Measurements from ENCODE around the gene APPBP2. TPM values are rescaled to one million over a fixed set of nuclear protein-coding genes. Genes with fewer than 3 reads are reported as not detected.
"Not testable (repeated sequence)": the region's sequence is repeated elsewhere in the genome, so short reads cannot be mapped to it uniquely, and the experiment has no call there.

The APPBP2 gene
- total RNA-seq, 1 experiment from 2014 or later: 11.7 TPM

GRCh38 chr17:60421273-60422161, 104.5 kb downstream of the APPBP2 start:
- Histone ChIP-seq H3K27me3 (ENCODE audit: control insufficient read depth, insufficient read depth, low read length) (peaks cover 9% of the 10 kb centered on the region), H3K36me3 (replicated peaks; ENCODE audit: control insufficient read depth, insufficient read depth, low read length) (no peaks in the 10 kb centered on the region), H3K4me3 (ENCODE audit: insufficient read depth, low read depth, low read length) (peak overlapping the region; percentile 54)
- peak; percentile 96 for DNase-seq

- H3K4me3 ChIP-seq (ENCODE audit: insufficient read depth, low read depth, low read length); H3K36me3 ChIP-seq (replicated peaks; ENCODE audit: control insufficient read depth, insufficient read depth, low read length); H3K27me3 ChIP-seq (ENCODE audit: control insufficient read depth, insufficient read depth, low read length); DNase-seq: not testable (repeated sequence)
Observed at GRCh38 chr17:60419875-60420274, 106.2 kb downstream of the APPBP2 start.

- H3K27me3 ChIP-seq (ENCODE audit: control insufficient read depth, insufficient read depth, low read length); DNase-seq; H3K36me3 ChIP-seq (replicated peaks; ENCODE audit: control insufficient read depth, insufficient read depth, low read length); H3K4me3 ChIP-seq (ENCODE audit: insufficient read depth, low read depth, low read length): not testable (repeated sequence)
Observed at GRCh38 chr17:60419003-60419402, 107.0 kb downstream of the APPBP2 start.

GRCh38 chr17:60416368-60416925, 109.6 kb downstream of the APPBP2 start:
- H3K36me3 ChIP-seq (replicated peaks; ENCODE audit: control insufficient read depth, insufficient read depth, low read length): no peaks in the 10 kb centered on the region
- H3K4me3 ChIP-seq (ENCODE audit: insufficient read depth, low read depth, low read length): no peak overlapping the region
- H3K27me3 ChIP-seq (ENCODE audit: control insufficient read depth, insufficient read depth, low read length): no peaks in the 10 kb centered on the region

GRCh38 chr17:60415146-60415545, 110.9 kb downstream of the APPBP2 start:
- Histone ChIP-seq H3K27me3 (ENCODE audit: control insufficient read depth, insufficient read depth, low read length) (no peaks in the 10 kb centered on the region), H3K4me3 (ENCODE audit: insufficient read depth, low read depth, low read length) (no peak overlapping the region), H3K36me3 (replicated peaks; ENCODE audit: control insufficient read depth, insufficient read depth, low read length) (no peaks in the 10 kb centered on the region)
- DNase-seq: no peak

More at GRCh38 chr17:60416368-60416925, 109.6 kb downstream of the APPBP2 start:
- DNase-seq: no peak

GRCh38 chr17:60412701-60413100, 113.3 kb downstream of the APPBP2 start:
- no peak overlapping the region for H3K4me3 ChIP-seq (ENCODE audit: insufficient read depth, low read depth, low read length)
- no peaks in the 10 kb centered on the region for H3K36me3 ChIP-seq (replicated peaks; ENCODE audit: control insufficient read depth, insufficient read depth, low read length)
- H3K27me3 ChIP-seq (ENCODE audit: control insufficient read depth, insufficient read depth, low read length): no peaks in the 10 kb centered on the region
- DNase-seq: no peak

GRCh38 chr17:60410001-60410400, 116.0 kb downstream of the APPBP2 start:
- Histone ChIP-seq H3K4me3 (ENCODE audit: insufficient read depth, low read depth, low read length) (no peak overlapping the region), H3K27me3 (ENCODE audit: control insufficient read depth, insufficient read depth, low read length) (no peaks in the 10 kb centered on the region), H3K36me3 (replicated peaks; ENCODE audit: control insufficient read depth, insufficient read depth, low read length) (no peaks in the 10 kb centered on the region)
- no peak for DNase-seq

- DNase-seq: no peak
- no peak overlapping the region for H3K4me3 ChIP-seq (ENCODE audit: insufficient read depth, low read depth, low read length)
- no peaks in the 10 kb centered on the region for H3K36me3 ChIP-seq (replicated peaks; ENCODE audit: control insufficient read depth, insufficient read depth, low read length)
Observed at GRCh38 chr17:60406887-60407286, 119.2 kb downstream of the APPBP2 start.

GRCh38 chr17:60403962-60404361, 122.1 kb downstream of the APPBP2 start:
- Histone ChIP-seq H3K27me3 (ENCODE audit: control insufficient read depth, insufficient read depth, low read length) (no peaks in the 10 kb centered on the region), H3K36me3 (replicated peaks; ENCODE audit: control insufficient read depth, insufficient read depth, low read length) (no peaks in the 10 kb centered on the region), H3K4me3 (ENCODE audit: insufficient read depth, low read depth, low read length) (no peak overlapping the region)
- no peak for DNase-seq

More at GRCh38 chr17:60406887-60407286, 119.2 kb downstream of the APPBP2 start:
- H3K27me3 ChIP-seq (ENCODE audit: control insufficient read depth, insufficient read depth, low read length): no peaks in the 10 kb centered on the region

- H3K4me3 ChIP-seq (ENCODE audit: insufficient read depth, low read depth, low read length): no peak overlapping the region
- no peak for DNase-seq
- H3K36me3 ChIP-seq (replicated peaks; ENCODE audit: control insufficient read depth, insufficient read depth, low read length): no peaks in the 10 kb centered on the region
- no peaks in the 10 kb centered on the region for H3K27me3 ChIP-seq (ENCODE audit: control insufficient read depth, insufficient read depth, low read length)
Observed at GRCh38 chr17:60403523-60403810, 122.6 kb downstream of the APPBP2 start.

GRCh38 chr17:60401819-60402218, 124.2 kb downstream of the APPBP2 start:
- H3K4me3 ChIP-seq (ENCODE audit: insufficient read depth, low read depth, low read length): no peak overlapping the region
- H3K27me3 ChIP-seq (ENCODE audit: control insufficient read depth, insufficient read depth, low read length): no peaks in the 10 kb centered on the region
- no peaks in the 10 kb centered on the region for H3K36me3 ChIP-seq (replicated peaks; ENCODE audit: control insufficient read depth, insufficient read depth, low read length)
- DNase-seq: no peak

- no peaks in the 10 kb centered on the region for H3K27me3 ChIP-seq (ENCODE audit: control insufficient read depth, insufficient read depth, low read length)
- no peaks in the 10 kb centered on the region for H3K36me3 ChIP-seq (replicated peaks; ENCODE audit: control insufficient read depth, insufficient read depth, low read length)
- no peak for DNase-seq
- no peak overlapping the region for H3K4me3 ChIP-seq (ENCODE audit: insufficient read depth, low read depth, low read length)
Observed at GRCh38 chr17:60398227-60398959, 127.6 kb downstream of the APPBP2 start.

- Histone ChIP-seq H3K4me3 (ENCODE audit: insufficient read depth, low read depth, low read length) (no peak overlapping the region), H3K36me3 (replicated peaks; ENCODE audit: control insufficient read depth, insufficient read depth, low read length) (no peaks in the 10 kb centered on the region), H3K27me3 (ENCODE audit: control insufficient read depth, insufficient read depth, low read length) (no peaks in the 10 kb centered on the region)
- no peak for DNase-seq
Observed at GRCh38 chr17:60396412-60396811, 129.6 kb downstream of the APPBP2 start.

- no peaks in the 10 kb centered on the region for H3K27me3 ChIP-seq (ENCODE audit: control insufficient read depth, insufficient read depth, low read length)
- no peak for DNase-seq
- no peak overlapping the region for H3K4me3 ChIP-seq (ENCODE audit: insufficient read depth, low read depth, low read length)
- H3K36me3 ChIP-seq (replicated peaks; ENCODE audit: control insufficient read depth, insufficient read depth, low read length): no peaks in the 10 kb centered on the region
Observed at GRCh38 chr17:60395508-60396065, 130.5 kb downstream of the APPBP2 start.

Data from H7 (cell line).